Measurements from ENCODE around the gene TRAPPC2L. TPM values are rescaled to one million over a fixed set of nuclear protein-coding genes. Genes with fewer than 3 reads are reported as not detected.

TRAPPC2L gene
- total and polyA plus RNA-seq, 4 donors: 27.8 to 54.1 (median 42.5) TPM

GRCh38 chr16:88810912-88811768 is 45.8 kb upstream of the TRAPPC2L start:
- Histone ChIP-seq H3K4me3 (ENCODE audit: low read length in 2 of 2) (peak overlapping the region; percentile 41 to 55), H3K4me1 (ENCODE audit: control insufficient read depth in 1 of 2, insufficient read depth in 2 of 2, low read length in 2 of 2) (no peaks in the 10 kb centered on the region), H3K9me3 (ENCODE audit: control insufficient read depth, low read length) (no peaks in the 10 kb centered on the region), H3K27me3 (ENCODE audit: control insufficient read depth in 1 of 2, insufficient read depth in 2 of 2, low read length in 1 of 2) (no peaks in the 10 kb centered on the region), H3K36me3 (ENCODE audit: control insufficient read depth in 1 of 2, insufficient read depth in 2 of 2, low read length in 1 of 2) (no peaks in the 10 kb centered on the region), H3K27ac (ENCODE audit: low read depth in 1 of 2, low read length in 2 of 2) (peak overlapping the region; percentile 64)
- intact Hi-C loops (cut with DNase I): loop anchor here (5.0 kb wide), 2 partner anchors 46 to 406 kb away; partner anchors contain the start of genes GALNS (in 1 of the 2), TRAPPC2L (in 1 of the 2) and ZNF778 (in 1 of the 2)
- 1% methylated on average over 54 to 65 of the region's 65 CpGs for WGBS, 2 donors
- peak; percentile 88 to 94 for DNase-seq
- ATAC-seq (ENCODE audit: low FRiP score): peak; percentile 90

- Histone ChIP-seq H3K9me3 (ENCODE audit: control insufficient read depth, low read length) (no peaks in the 10 kb centered on the region), H3K27me3 (ENCODE audit: control insufficient read depth in 1 of 2, insufficient read depth in 2 of 2, low read length in 1 of 2) (no peaks in the 10 kb centered on the region), H3K27ac (ENCODE audit: low read depth in 1 of 2, low read length in 2 of 2) (peak within 1 kb of the TSS; percentile 64 to 81), H3K4me3 (ENCODE audit: low read length in 2 of 2) (peak within 1 kb of the TSS; percentile 47 to 55), H3K36me3 (ENCODE audit: control insufficient read depth in 1 of 2, insufficient read depth in 2 of 2, low read length in 1 of 2) (no peaks in the 10 kb centered on the region), H3K4me1 (ENCODE audit: control insufficient read depth in 1 of 2, insufficient read depth in 2 of 2, low read length in 2 of 2) (no peaks in the 10 kb centered on the region)
- intact Hi-C loops (cut with DNase I): loop anchor here (1.0 to 5.0 kb wide), 3 partner anchors 45 to 405 kb away; partner anchors contain the start of genes TRAPPC2L (in 2 of the 2), GALNS (in 1 of the 2) and ZNF778 (in 1 of the 2)
- DNase-seq: peak; percentile 96 to 99
- peak; percentile 95 for ATAC-seq (ENCODE audit: low FRiP score)
- WGBS, 2 donors: 0% methylated on average over 38 to 84 of the region's 84 CpGs
Observed at GRCh38 chr16:88811769-88812512, 45.0 kb upstream of the TRAPPC2L start, which contains the start of gene APRT. TSS of gene APRT (minus strand) at chr16:88811928. CDS start at chr16:88811899, 29 bp downstream.

- H3K36me3 ChIP-seq (ENCODE audit: control insufficient read depth in 1 of 2, insufficient read depth in 2 of 2, low read length in 1 of 2): no peaks in the 10 kb centered on the region
- peak; percentile 0 for ATAC-seq (ENCODE audit: low FRiP score)
- H3K9me3 ChIP-seq (ENCODE audit: control insufficient read depth, low read length): no peaks in the 10 kb centered on the region
- peak overlapping the region; percentile 44 to 47 for H3K4me3 ChIP-seq (ENCODE audit: low read length in 2 of 2)
- H3K4me1 ChIP-seq (ENCODE audit: control insufficient read depth in 1 of 2, insufficient read depth in 2 of 2, low read length in 2 of 2): no peaks in the 10 kb centered on the region
- intact Hi-C loops (cut with DNase I): loop anchor here (1.0 to 5.0 kb wide), 3 partner anchors 45 to 405 kb away; partner anchors contain the start of genes TRAPPC2L (in 2 of the 2), GALNS (in 1 of the 2) and ZNF778 (in 1 of the 2)
- no peaks in the 10 kb centered on the region for H3K27me3 ChIP-seq (ENCODE audit: control insufficient read depth in 1 of 2, insufficient read depth in 2 of 2, low read length in 1 of 2)
- 52 to 56% methylated on average over 31 to 37 of the region's 37 CpGs for WGBS, 2 donors
- peak overlapping the region in 1 of 2 donors; percentile 81 for H3K27ac ChIP-seq (ENCODE audit: low read depth in 1 of 2, low read length in 2 of 2)
- peak in 1 of 2 donors; percentile 74 for DNase-seq
Observed at GRCh38 chr16:88812513-88813268, 44.2 kb upstream of the TRAPPC2L start.

GRCh38 chr16:88813269-88814143 is 43.4 kb upstream of the TRAPPC2L start:
- no peak for DNase-seq
- no peak for ATAC-seq (ENCODE audit: low FRiP score)
- H3K9me3 ChIP-seq (ENCODE audit: control insufficient read depth, low read length): no peaks in the 10 kb centered on the region
- intact Hi-C loops (cut with DNase I): loop anchor here (5.0 kb wide), 2 partner anchors 44 to 404 kb away; partner anchors contain the start of genes GALNS (in 1 of the 2), TRAPPC2L (in 1 of the 2) and ZNF778 (in 1 of the 2)
- 72 to 77% methylated on average over 26 of the region's 26 CpGs for WGBS, 2 donors
- no peaks in the 10 kb centered on the region for H3K36me3 ChIP-seq (ENCODE audit: control insufficient read depth in 1 of 2, insufficient read depth in 2 of 2, low read length in 1 of 2)
- no peak overlapping the region for H3K4me3 ChIP-seq (ENCODE audit: low read length in 2 of 2)
- no peaks in the 10 kb centered on the region for H3K27me3 ChIP-seq (ENCODE audit: control insufficient read depth in 1 of 2, insufficient read depth in 2 of 2, low read length in 1 of 2)
- no peaks in the 10 kb centered on the region for H3K4me1 ChIP-seq (ENCODE audit: control insufficient read depth in 1 of 2, insufficient read depth in 2 of 2, low read length in 2 of 2)
- no peak overlapping the region for H3K27ac ChIP-seq (ENCODE audit: low read depth in 1 of 2, low read length in 2 of 2)

- no peak for ATAC-seq (ENCODE audit: low FRiP score)
- H3K9me3 ChIP-seq (ENCODE audit: control insufficient read depth, low read length): no peaks in the 10 kb centered on the region
- no peaks in the 10 kb centered on the region for H3K4me1 ChIP-seq (ENCODE audit: control insufficient read depth in 1 of 2, insufficient read depth in 2 of 2, low read length in 2 of 2)
- no peak overlapping the region for H3K4me3 ChIP-seq (ENCODE audit: low read length in 2 of 2)
- H3K27me3 ChIP-seq (ENCODE audit: control insufficient read depth in 1 of 2, insufficient read depth in 2 of 2, low read length in 1 of 2): no peaks in the 10 kb centered on the region
- intact Hi-C loops (cut with DNase I): loop anchor here (5.0 kb wide), 2 partner anchors 43 to 403 kb away; partner anchors contain the start of genes GALNS (in 1 of the 2), TRAPPC2L (in 1 of the 2) and ZNF778 (in 1 of the 2)
- WGBS, 2 donors: 88 to 90% methylated on average over 13 of the region's 13 CpGs
- no peak overlapping the region for H3K27ac ChIP-seq (ENCODE audit: low read depth in 1 of 2, low read length in 2 of 2)
- DNase-seq: no peak
- no peaks in the 10 kb centered on the region for H3K36me3 ChIP-seq (ENCODE audit: control insufficient read depth in 1 of 2, insufficient read depth in 2 of 2, low read length in 1 of 2)
Observed at GRCh38 chr16:88814144-88814502, 42.8 kb upstream of the TRAPPC2L start.

GRCh38 chr16:88815227-88815626 is 41.7 kb upstream of the TRAPPC2L start:
- Histone ChIP-seq H3K4me1 (ENCODE audit: control insufficient read depth in 1 of 2, insufficient read depth in 2 of 2, low read length in 2 of 2) (no peaks in the 10 kb centered on the region), H3K27me3 (ENCODE audit: control insufficient read depth in 1 of 2, insufficient read depth in 2 of 2, low read length in 1 of 2) (no peaks in the 10 kb centered on the region), H3K36me3 (ENCODE audit: control insufficient read depth in 1 of 2, insufficient read depth in 2 of 2, low read length in 1 of 2) (no peaks in the 10 kb centered on the region), H3K4me3 (ENCODE audit: low read length in 2 of 2) (no peak overlapping the region), H3K9me3 (ENCODE audit: control insufficient read depth, low read length) (no peaks in the 10 kb centered on the region), H3K27ac (ENCODE audit: low read depth in 1 of 2, low read length in 2 of 2) (no peak overlapping the region)
- DNase-seq (no peak), ATAC-seq (ENCODE audit: low FRiP score) (no peak)
- intact Hi-C loops (cut with DNase I): no loop called here
- WGBS, 2 donors: 82 to 88% methylated on average over 10 of the region's 10 CpGs

- H3K4me3 ChIP-seq (ENCODE audit: low read length in 2 of 2): no peak overlapping the region
- no peaks in the 10 kb centered on the region for H3K4me1 ChIP-seq (ENCODE audit: control insufficient read depth in 1 of 2, insufficient read depth in 2 of 2, low read length in 2 of 2)
- intact Hi-C loops (cut with DNase I): no loop called here
- no peak for ATAC-seq (ENCODE audit: low FRiP score)
- 53 to 62% methylated on average over 19 of the region's 19 CpGs for WGBS, 2 donors
- H3K27me3 ChIP-seq (ENCODE audit: control insufficient read depth in 1 of 2, insufficient read depth in 2 of 2, low read length in 1 of 2): no peaks in the 10 kb centered on the region
- DNase-seq: no peak
- H3K27ac ChIP-seq (ENCODE audit: low read depth in 1 of 2, low read length in 2 of 2): no peak overlapping the region
- no peaks in the 10 kb centered on the region for H3K9me3 ChIP-seq (ENCODE audit: control insufficient read depth, low read length)
- H3K36me3 ChIP-seq (ENCODE audit: control insufficient read depth in 1 of 2, insufficient read depth in 2 of 2, low read length in 1 of 2): no peaks in the 10 kb centered on the region
Observed at GRCh38 chr16:88815901-88816589, 40.9 kb upstream of the TRAPPC2L start.
